ENCODE data around the gene MLNR. TPM values are rescaled to one million over a fixed set of nuclear protein-coding genes. Genes with fewer than 3 reads are reported as not detected.

Gene MLNR
- total RNA-seq, 3 donors from 2014 or later = not detected

DNA sequence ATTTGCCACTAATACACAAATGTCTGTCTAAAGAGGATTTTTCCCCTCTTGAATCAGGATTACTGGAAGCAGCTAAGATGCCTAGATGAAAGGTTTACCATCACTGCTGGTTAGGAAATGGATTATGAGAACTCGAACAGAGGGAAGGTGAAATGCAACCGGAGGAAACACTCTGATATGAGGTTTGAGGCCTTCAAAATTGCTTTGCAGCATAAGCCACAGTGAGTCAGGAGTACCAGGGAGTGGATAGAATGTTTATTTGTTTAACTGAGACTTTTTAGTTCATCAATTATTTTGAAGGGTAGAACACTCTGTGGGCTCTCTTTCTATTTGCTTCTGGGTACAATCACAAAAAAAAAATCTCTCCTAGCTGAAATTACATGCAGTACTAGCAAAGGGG lies 45.7 kb downstream of the MLNR start:
- no peak overlapping the region for H3K4me3 ChIP-seq
- intact Hi-C loops (cut with DNase I, micrococcal nuclease) = no loop called here

DNA sequence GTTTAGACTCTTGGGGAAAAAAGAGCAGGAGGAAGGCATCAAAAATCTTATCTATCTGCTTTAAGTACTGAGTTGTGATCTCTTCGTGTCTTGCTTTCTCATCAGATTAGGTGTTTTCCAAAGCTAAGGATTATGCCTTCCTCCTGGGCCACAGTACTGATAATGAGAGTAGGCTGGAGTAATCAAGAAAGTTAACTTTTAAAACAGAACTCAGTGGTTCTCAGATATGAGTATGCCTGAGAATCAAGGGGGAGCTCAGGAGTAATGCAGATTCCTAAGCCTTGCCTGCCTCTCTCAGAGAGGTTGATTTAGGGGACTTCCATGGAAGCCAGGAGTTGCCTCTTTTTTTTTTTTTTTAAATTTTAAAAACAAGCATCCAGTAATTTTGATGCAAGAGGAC lies 51.1 kb downstream of the MLNR start:
- TF ChIP-seq, protein P1, sequence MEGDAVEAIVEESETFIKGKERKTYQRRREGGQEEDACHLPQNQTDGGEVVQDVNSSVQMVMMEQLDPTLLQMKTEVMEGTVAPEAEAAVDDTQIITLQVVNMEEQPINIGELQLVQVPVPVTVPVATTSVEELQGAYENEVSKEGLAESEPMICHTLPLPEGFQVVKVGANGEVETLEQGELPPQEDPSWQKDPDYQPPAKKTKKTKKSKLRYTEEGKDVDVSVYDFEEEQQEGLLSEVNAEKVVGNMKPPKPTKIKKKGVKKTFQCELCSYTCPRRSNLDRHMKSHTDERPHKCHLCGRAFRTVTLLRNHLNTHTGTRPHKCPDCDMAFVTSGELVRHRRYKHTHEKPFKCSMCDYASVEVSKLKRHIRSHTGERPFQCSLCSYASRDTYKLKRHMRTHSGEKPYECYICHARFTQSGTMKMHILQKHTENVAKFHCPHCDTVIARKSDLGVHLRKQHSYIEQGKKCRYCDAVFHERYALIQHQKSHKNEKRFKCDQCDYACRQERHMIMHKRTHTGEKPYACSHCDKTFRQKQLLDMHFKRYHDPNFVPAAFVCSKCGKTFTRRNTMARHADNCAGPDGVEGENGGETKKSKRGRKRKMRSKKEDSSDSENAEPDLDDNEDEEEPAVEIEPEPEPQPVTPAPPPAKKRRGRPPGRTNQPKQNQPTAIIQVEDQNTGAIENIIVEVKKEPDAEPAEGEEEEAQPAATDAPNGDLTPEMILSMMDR (IDR thresholded peaks at IDR 0.05) = no peak
- H3K4me3 ChIP-seq = no peak overlapping the region
- ATAC-seq (no peak), DNase-seq (no peak)
- intact Hi-C loops (cut with DNase I, micrococcal nuclease) = no loop called here
- no peaks in the 10 kb centered on the region for H3K9me3 ChIP-seq
- H3K4me1 ChIP-seq (ENCODE audit: low read depth) = no peaks in the 10 kb centered on the region
- no peaks in the 10 kb centered on the region for H3K36me3 ChIP-seq (ENCODE audit: low read depth)

More for the DNA sequence above, 45.7 kb downstream of the MLNR start:
- no peaks in the 10 kb centered on the region for H3K9me3 ChIP-seq
- H3K36me3 ChIP-seq (ENCODE audit: low read depth) = no peaks in the 10 kb centered on the region
- ATAC-seq = no peak
- no peak for DNase-seq
- TF ChIP-seq, protein P1 (IDR thresholded peaks at IDR 0.05) = no peak
- no peaks in the 10 kb centered on the region for H3K4me1 ChIP-seq (ENCODE audit: low read depth)

Other genes with a start within 250 kb of the MLNR start
- gene FNDC3A, start 244.4 kb upstream of the MLNR start, total RNA-seq = 10 to 100 TPM; 46.6 to 63.6 (median 47.3) TPM
- 10 to 100 TPM in 1 of 3 donors, 1 to 10 TPM in 2; 7.6 to 14.1 (median 7.9) TPM for gene CDADC1, start 27.6 kb downstream of the MLNR start, total RNA-seq
- gene CAB39L, start 223.7 kb downstream of the MLNR start, total RNA-seq = 10 to 100 TPM in 1 of 3 donors, 1 to 10 TPM in 2; 8.5 to 87.2 (median 9.6) TPM
- gene SETDB2, start 223.9 kb downstream of the MLNR start, total RNA-seq = 10 to 100 TPM; 10.6 to 13.7 (median 11.7) TPM

Measured in mucosa of descending colon (tissue), 3 donors.